GF-D8 (cell line): ENCODE results near the gene MAML2.

ENCODE experiments used
- DNase-seq: peaks from one replicate; lab custom pipeline; 2025; lab: John Stamatoyannopoulos, UW

The MAML2 gene

GRCh38 chr11:95964281-95964680 is 378.7 kb downstream of the MAML2 start:
- DNase-seq: no peak

GRCh38 chr11:95961758-95962157 is 381.2 kb downstream of the MAML2 start:
- no peak for DNase-seq

- DNase-seq: no peak
Measured at GRCh38 chr11:95950905-95951304, 392.1 kb downstream of the MAML2 start.

GRCh38 chr11:95948637-95949036 is 394.4 kb downstream of the MAML2 start:
- no peak for DNase-seq

GRCh38 chr11:95944623-95945022 is 398.4 kb downstream of the MAML2 start:
- DNase-seq: no peak

GRCh38 chr11:95943546-95943945 is 399.4 kb downstream of the MAML2 start:
- DNase-seq: no peak

- DNase-seq: no peak
Measured at GRCh38 chr11:95939091-95939490, 403.9 kb downstream of the MAML2 start.

GRCh38 chr11:95937358-95937757 is 405.6 kb downstream of the MAML2 start:
- no peak for DNase-seq

GRCh38 chr11:95933594-95933993 is 409.4 kb downstream of the MAML2 start:
- DNase-seq: no peak

GRCh38 chr11:95931916-95932315 is 411.1 kb downstream of the MAML2 start:
- DNase-seq: no peak

- no peak for DNase-seq
Measured at GRCh38 chr11:95930948-95931347, 412.0 kb downstream of the MAML2 start.

- DNase-seq: no peak
Measured at GRCh38 chr11:95926726-95927125, 416.3 kb downstream of the MAML2 start.
